ENCODE results near the gene FAM110C. TPM values are rescaled to one million over a fixed set of nuclear protein-coding genes. Genes with fewer than 3 reads are reported as not detected.

Gene FAM110C
- total RNA-seq, 1 experiment from 2014 or later, result 3.9 TPM

DNA sequence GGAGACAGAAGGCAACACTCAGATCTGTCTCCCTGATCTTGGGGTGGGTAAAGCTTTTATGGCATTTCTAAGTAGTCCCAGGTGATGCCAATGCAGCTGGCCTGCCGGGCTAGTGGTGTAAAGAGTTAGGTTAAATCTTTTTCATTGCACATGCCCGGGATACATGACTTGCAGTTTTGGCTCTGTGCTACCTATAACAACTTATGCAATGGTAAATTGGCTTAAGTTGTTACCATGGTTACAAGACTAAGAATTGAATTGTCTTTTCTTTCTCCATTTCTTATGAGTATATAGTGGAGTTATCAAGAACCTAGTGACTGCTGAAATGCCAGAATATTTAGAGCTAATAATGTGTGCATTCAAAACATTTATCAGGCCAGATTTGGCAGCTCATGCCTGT lies 5.3 kb upstream of the FAM110C start:
- intact Hi-C loops (cut with micrococcal nuclease; ENCODE audit: unreplicated experiment), result no loop called here
- Mint-ChIP-seq H3K36me3 (ENCODE audit: insufficient read depth, unreplicated experiment) (no peaks in the 10 kb centered on the region), H3K4me3 (ENCODE audit: unreplicated experiment) (no peak overlapping the region), H3K27me3 (ENCODE audit: insufficient read depth, unreplicated experiment) (peaks cover 7% of the 10 kb centered on the region), H3K4me1 (ENCODE audit: low read depth, unreplicated experiment) (peaks cover 12% of the 10 kb centered on the region), H3K27ac (ENCODE audit: unreplicated experiment) (no peak overlapping the region), H3K9me3 (ENCODE audit: unreplicated experiment) (peaks cover 11% of the 10 kb centered on the region)
- Histone ChIP-seq H3K27me3 (replicated peaks; ENCODE audit: control insufficient read depth, insufficient read depth, low read length) (no peaks in the 10 kb centered on the region), H3K36me3 (ENCODE audit: control insufficient read depth, insufficient read depth, low read length) (no peaks in the 10 kb centered on the region), H3K4me1 (peaks cover 11% of the 10 kb centered on the region), H3K4me3 (ENCODE audit: low read depth, low read length) (no peak overlapping the region), H3K9me3 (peaks cover under 1% of the 10 kb centered on the region; the same call in 1 of the 2 replicates)
- DNase-seq, result no peak
- TF ChIP-seq, protein P1, sequence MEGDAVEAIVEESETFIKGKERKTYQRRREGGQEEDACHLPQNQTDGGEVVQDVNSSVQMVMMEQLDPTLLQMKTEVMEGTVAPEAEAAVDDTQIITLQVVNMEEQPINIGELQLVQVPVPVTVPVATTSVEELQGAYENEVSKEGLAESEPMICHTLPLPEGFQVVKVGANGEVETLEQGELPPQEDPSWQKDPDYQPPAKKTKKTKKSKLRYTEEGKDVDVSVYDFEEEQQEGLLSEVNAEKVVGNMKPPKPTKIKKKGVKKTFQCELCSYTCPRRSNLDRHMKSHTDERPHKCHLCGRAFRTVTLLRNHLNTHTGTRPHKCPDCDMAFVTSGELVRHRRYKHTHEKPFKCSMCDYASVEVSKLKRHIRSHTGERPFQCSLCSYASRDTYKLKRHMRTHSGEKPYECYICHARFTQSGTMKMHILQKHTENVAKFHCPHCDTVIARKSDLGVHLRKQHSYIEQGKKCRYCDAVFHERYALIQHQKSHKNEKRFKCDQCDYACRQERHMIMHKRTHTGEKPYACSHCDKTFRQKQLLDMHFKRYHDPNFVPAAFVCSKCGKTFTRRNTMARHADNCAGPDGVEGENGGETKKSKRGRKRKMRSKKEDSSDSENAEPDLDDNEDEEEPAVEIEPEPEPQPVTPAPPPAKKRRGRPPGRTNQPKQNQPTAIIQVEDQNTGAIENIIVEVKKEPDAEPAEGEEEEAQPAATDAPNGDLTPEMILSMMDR (IDR thresholded peaks at IDR 0.05; ENCODE audit: insufficient read depth in 1 of 2, low read depth in 1 of 2, low read length in 1 of 2, severe bottlenecking in 1 of 2, unreplicated experiment in 1 of 2), result no peak
- ChIA-PET POLR2A (no interaction called here), CTCF (no interaction called here)
- BruUV-seq (replicated peaks), result no TSS peak

DNA sequence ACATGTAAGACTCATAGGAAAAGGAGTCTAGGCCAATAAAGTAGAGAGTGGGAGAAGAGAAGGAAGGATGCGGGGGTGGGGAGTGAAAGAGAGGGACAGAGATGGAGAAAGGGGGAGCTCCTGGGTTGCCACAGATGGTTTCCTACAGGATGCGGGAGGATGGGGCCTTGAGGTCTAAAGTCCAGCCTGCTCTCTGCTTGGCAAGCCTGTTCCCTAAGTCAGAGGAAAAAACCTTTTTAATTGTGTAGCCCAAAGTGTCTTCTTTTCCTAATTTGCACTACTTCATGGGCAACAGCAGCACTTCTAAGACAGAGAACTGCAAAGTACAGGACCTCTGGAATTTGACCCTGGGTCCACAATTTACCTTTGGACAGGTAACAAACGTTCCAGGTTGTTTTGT lies 1.4 kb upstream of the FAM110C start:
- intact Hi-C loops (cut with micrococcal nuclease; ENCODE audit: unreplicated experiment), result no loop called here
- H3K36me3 ChIP-seq (ENCODE audit: control insufficient read depth, insufficient read depth, low read length), result no peaks in the 10 kb centered on the region
- H3K27me3 Mint-ChIP-seq (ENCODE audit: insufficient read depth, unreplicated experiment), result peaks cover 4% of the 10 kb centered on the region
- no peak overlapping the region for H3K4me3 Mint-ChIP-seq (ENCODE audit: unreplicated experiment)
- peaks cover 12% of the 10 kb centered on the region for H3K4me1 Mint-ChIP-seq (ENCODE audit: low read depth, unreplicated experiment)
- H3K9me3 Mint-ChIP-seq (ENCODE audit: unreplicated experiment), result no peaks in the 10 kb centered on the region
- peaks cover 16% of the 10 kb centered on the region for H3K4me1 ChIP-seq
- CTCF ChIA-PET, result no interaction called here
- no peak for DNase-seq
- POLR2A ChIA-PET, result interaction anchor here (0.6 kb wide), 1 partner anchor 15 kb away, joined by 3 read pairs; no protein-coding TSS in a partner anchor
- H3K4me3 ChIP-seq (ENCODE audit: low read depth, low read length), result no peak overlapping the region
- no peaks in the 10 kb centered on the region for H3K36me3 Mint-ChIP-seq (ENCODE audit: insufficient read depth, unreplicated experiment)
- no peaks in the 10 kb centered on the region for H3K9me3 ChIP-seq
- TF ChIP-seq, protein P1 (IDR thresholded peaks at IDR 0.05; ENCODE audit: insufficient read depth in 1 of 2, low read depth in 1 of 2, low read length in 1 of 2, severe bottlenecking in 1 of 2, unreplicated experiment in 1 of 2), result no peak
- no TSS peak for BruUV-seq (replicated peaks)
- no peaks in the 10 kb centered on the region for H3K27me3 ChIP-seq (replicated peaks; ENCODE audit: control insufficient read depth, insufficient read depth, low read length)
- no peak overlapping the region for H3K27ac Mint-ChIP-seq (ENCODE audit: unreplicated experiment)

DNA sequence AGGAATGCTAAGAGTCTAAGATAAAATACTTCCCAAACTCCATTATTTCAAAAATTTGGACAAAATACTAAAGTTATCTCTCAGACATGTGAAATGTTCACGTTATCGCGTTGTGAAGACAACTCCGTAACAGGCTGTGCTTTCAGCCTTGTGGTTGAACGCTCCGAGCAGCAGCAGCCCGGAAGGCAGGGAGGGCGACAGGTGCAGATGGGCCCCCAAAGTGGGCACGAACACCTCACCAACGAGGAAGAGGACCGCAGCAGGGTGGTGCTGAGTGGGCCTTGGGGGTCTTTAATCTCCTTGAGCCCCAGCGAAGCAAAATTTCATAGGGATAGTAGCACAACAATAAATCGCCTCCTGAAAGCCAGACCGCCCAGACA lies 1.0 kb upstream of the FAM110C start:
- Mint-ChIP-seq H3K36me3 (ENCODE audit: insufficient read depth, unreplicated experiment) (no peaks in the 10 kb centered on the region), H3K9me3 (ENCODE audit: unreplicated experiment) (no peaks in the 10 kb centered on the region), H3K27ac (ENCODE audit: unreplicated experiment) (peak overlapping the region; percentile 79), H3K4me3 (ENCODE audit: unreplicated experiment) (peak overlapping the region; percentile 85), H3K4me1 (ENCODE audit: low read depth, unreplicated experiment) (peaks cover 12% of the 10 kb centered on the region), H3K27me3 (ENCODE audit: insufficient read depth, unreplicated experiment) (peaks cover 4% of the 10 kb centered on the region)
- CTCF ChIA-PET, result interaction anchor here (0.8 kb wide), 1 partner anchor 95 kb away, joined by 3 read pairs; no protein-coding TSS in a partner anchor
- H3K4me3 ChIP-seq (ENCODE audit: low read depth, low read length), result peak overlapping the region; percentile 79; the same call in 1 of the 2 replicates
- intact Hi-C loops (cut with micrococcal nuclease; ENCODE audit: unreplicated experiment), result no loop called here
- BruUV-seq (replicated peaks), result TSS peak; percentile 98
- no peaks in the 10 kb centered on the region for H3K36me3 ChIP-seq (ENCODE audit: control insufficient read depth, insufficient read depth, low read length)
- POLR2A ChIA-PET, result interaction anchor here (0.6 kb wide), 1 partner anchor 15 kb away, joined by 3 read pairs; no protein-coding TSS in a partner anchor
- DNase-seq, result no peak
- H3K9me3 ChIP-seq, result no peaks in the 10 kb centered on the region
- H3K4me1 ChIP-seq, result peaks cover 16% of the 10 kb centered on the region
- TF ChIP-seq, protein P1 (IDR thresholded peaks at IDR 0.05; ENCODE audit: insufficient read depth in 1 of 2, low read depth in 1 of 2, low read length in 1 of 2, severe bottlenecking in 1 of 2, unreplicated experiment in 1 of 2), result no peak
- no peaks in the 10 kb centered on the region for H3K27me3 ChIP-seq (replicated peaks; ENCODE audit: control insufficient read depth, insufficient read depth, low read length)

Measured in Caco-2 (cell line).